ENCODE measurements around the gene MORN4.
"Not testable (repeated sequence)": the region's sequence is repeated elsewhere in the genome, so short reads cannot be mapped to it uniquely, and the experiment has no call there.

The MORN4 gene

GRCh38 chr10:97580421-97581367 lies 52.6 kb downstream of the MORN4 start:
- DNase-seq (ENCODE audit: low spot score): no peak
- no peak for ATAC-seq (ENCODE audit: low read depth)
- Histone ChIP-seq H3K27ac (ENCODE audit: poor library complexity, severe bottlenecking) (no peak overlapping the region), H3K4me3 (ENCODE audit: severe bottlenecking) (no peak overlapping the region), H3K27me3 (ENCODE audit: insufficient read depth, poor library complexity, severe bottlenecking) (no peaks in the 10 kb centered on the region), H3K4me1 (ENCODE audit: insufficient read depth, poor library complexity, severe bottlenecking) (peaks cover 8% of the 10 kb centered on the region), H3K36me3 (ENCODE audit: low read depth) (no peaks in the 10 kb centered on the region), H3K9me3 (ENCODE audit: severe bottlenecking) (no peaks in the 10 kb centered on the region)
- TF ChIP-seq, protein P1, sequence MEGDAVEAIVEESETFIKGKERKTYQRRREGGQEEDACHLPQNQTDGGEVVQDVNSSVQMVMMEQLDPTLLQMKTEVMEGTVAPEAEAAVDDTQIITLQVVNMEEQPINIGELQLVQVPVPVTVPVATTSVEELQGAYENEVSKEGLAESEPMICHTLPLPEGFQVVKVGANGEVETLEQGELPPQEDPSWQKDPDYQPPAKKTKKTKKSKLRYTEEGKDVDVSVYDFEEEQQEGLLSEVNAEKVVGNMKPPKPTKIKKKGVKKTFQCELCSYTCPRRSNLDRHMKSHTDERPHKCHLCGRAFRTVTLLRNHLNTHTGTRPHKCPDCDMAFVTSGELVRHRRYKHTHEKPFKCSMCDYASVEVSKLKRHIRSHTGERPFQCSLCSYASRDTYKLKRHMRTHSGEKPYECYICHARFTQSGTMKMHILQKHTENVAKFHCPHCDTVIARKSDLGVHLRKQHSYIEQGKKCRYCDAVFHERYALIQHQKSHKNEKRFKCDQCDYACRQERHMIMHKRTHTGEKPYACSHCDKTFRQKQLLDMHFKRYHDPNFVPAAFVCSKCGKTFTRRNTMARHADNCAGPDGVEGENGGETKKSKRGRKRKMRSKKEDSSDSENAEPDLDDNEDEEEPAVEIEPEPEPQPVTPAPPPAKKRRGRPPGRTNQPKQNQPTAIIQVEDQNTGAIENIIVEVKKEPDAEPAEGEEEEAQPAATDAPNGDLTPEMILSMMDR (IDR thresholded peaks at IDR 0.05; ENCODE audit: poor library complexity, severe bottlenecking): no peak

DNA sequence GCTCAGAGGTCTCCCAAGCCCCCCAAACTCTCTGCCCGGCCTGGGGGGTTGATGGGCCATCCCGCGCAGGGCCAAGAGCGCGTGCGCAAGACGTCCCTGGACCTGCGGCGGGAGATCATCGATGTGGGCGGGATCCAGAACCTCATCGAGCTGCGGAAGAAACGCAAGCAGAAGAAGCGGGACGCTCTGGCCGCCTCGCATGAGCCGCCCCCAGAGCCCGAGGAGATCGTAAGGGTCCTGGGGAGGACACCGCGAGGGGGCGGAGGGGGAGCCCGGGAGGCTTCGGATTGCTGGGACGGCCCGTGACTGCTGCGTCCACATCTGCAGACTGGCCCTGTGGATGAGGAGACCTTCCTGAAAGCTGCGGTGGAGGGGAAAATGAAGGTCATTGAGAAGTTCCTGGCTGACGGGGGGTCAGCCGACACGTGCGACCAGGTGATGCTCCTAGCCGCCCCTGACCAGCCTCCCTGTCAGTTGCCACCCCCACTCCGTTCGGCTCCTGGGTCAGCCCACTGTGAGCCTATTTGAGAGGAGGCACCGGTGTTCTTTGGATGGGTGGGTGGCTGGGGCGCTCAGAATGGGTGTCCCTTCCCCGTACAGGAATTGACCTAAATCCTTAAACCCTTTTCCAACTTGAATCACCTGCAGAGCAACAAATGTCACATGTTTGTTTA lies 55.0 kb downstream of the MORN4 start:
- Histone ChIP-seq H3K4me3 (ENCODE audit: severe bottlenecking) (no peak overlapping the region), H3K4me1 (ENCODE audit: insufficient read depth, poor library complexity, severe bottlenecking) (peaks cover 18% of the 10 kb centered on the region), H3K27ac (ENCODE audit: poor library complexity, severe bottlenecking) (no peak overlapping the region), H3K9me3 (ENCODE audit: severe bottlenecking) (no peaks in the 10 kb centered on the region), H3K36me3 (ENCODE audit: low read depth) (no peaks in the 10 kb centered on the region), H3K27me3 (ENCODE audit: insufficient read depth, poor library complexity, severe bottlenecking) (no peaks in the 10 kb centered on the region)
- TF ChIP-seq, protein P1 (IDR thresholded peaks at IDR 0.05; ENCODE audit: poor library complexity, severe bottlenecking): no peak
- no peak for ATAC-seq (ENCODE audit: low read depth)
- no peak for DNase-seq (ENCODE audit: low spot score)

DNA sequence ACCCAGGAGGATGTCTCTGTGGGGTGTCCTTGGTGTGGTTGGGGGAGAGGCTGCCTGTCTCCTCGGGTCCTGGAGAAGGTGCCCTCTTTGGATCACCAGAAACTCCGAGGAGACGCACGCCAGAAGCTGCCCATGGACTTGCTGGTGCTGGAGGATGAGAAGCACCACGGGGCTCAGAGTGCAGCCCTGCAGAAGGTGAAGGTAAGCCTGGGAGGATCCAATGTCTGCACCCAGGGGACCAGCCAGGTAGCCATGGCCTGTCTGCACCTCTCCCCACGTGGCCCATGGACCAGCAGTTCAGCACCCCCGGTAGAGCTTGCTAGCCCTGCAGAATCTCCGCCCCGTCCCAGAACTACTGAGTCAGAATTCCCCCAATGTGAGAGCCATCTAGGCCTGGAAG lies 55.6 kb downstream of the MORN4 start:
- ATAC-seq (ENCODE audit: low read depth) (no peak), DNase-seq (ENCODE audit: low spot score) (no peak)
- no peaks in the 10 kb centered on the region for H3K36me3 ChIP-seq (ENCODE audit: low read depth)
- no peak overlapping the region for H3K4me3 ChIP-seq (ENCODE audit: severe bottlenecking)
- no peaks in the 10 kb centered on the region for H3K27me3 ChIP-seq (ENCODE audit: insufficient read depth, poor library complexity, severe bottlenecking)
- TF ChIP-seq, protein P1 (IDR thresholded peaks at IDR 0.05; ENCODE audit: poor library complexity, severe bottlenecking): no peak
- no peak overlapping the region for H3K27ac ChIP-seq (ENCODE audit: poor library complexity, severe bottlenecking)
- peaks cover 24% of the 10 kb centered on the region for H3K4me1 ChIP-seq (ENCODE audit: insufficient read depth, poor library complexity, severe bottlenecking)
- H3K9me3 ChIP-seq (ENCODE audit: severe bottlenecking): no peaks in the 10 kb centered on the region

DNA sequence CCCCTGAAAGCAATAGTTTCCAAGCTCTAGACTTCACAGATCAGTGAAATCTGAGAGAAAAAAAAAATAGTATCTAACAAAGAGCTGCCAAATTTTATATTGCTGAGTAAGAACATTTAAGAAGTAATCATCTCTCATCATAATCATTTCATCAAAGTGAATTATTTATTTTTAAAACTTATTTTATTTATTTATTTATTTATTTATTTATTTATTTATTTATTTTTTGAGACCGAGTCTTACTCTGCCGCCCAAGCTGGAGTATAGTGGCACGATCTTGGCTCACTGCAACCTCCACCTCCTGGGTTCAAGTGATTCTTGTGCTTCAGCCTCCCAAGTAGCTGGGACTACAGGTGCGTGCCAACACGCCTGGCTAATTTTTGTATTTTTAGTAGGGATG lies 56.8 kb downstream of the MORN4 start:
- H3K27me3 ChIP-seq (ENCODE audit: insufficient read depth, poor library complexity, severe bottlenecking); H3K9me3 ChIP-seq (ENCODE audit: severe bottlenecking); DNase-seq (ENCODE audit: low spot score); H3K4me3 ChIP-seq (ENCODE audit: severe bottlenecking); H3K36me3 ChIP-seq (ENCODE audit: low read depth); ATAC-seq (ENCODE audit: low read depth): not testable (repeated sequence)
- peak overlapping the region; percentile 99 for H3K27ac ChIP-seq (ENCODE audit: poor library complexity, severe bottlenecking)
- peaks cover 35% of the 10 kb centered on the region for H3K4me1 ChIP-seq (ENCODE audit: insufficient read depth, poor library complexity, severe bottlenecking)

GRCh38 chr10:97575127-97575668 lies 58.1 kb downstream of the MORN4 start:
- DNase-seq (ENCODE audit: low spot score) (no peak), ATAC-seq (ENCODE audit: low read depth) (no peak)
- TF ChIP-seq, protein P1 (IDR thresholded peaks at IDR 0.05; ENCODE audit: poor library complexity, severe bottlenecking): no peak
- Histone ChIP-seq H3K27me3 (ENCODE audit: insufficient read depth, poor library complexity, severe bottlenecking) (no peaks in the 10 kb centered on the region), H3K9me3 (ENCODE audit: severe bottlenecking) (no peaks in the 10 kb centered on the region), H3K36me3 (ENCODE audit: low read depth) (no peaks in the 10 kb centered on the region), H3K4me1 (ENCODE audit: insufficient read depth, poor library complexity, severe bottlenecking) (peaks cover 47% of the 10 kb centered on the region), H3K4me3 (ENCODE audit: severe bottlenecking) (no peak overlapping the region), H3K27ac (ENCODE audit: poor library complexity, severe bottlenecking) (peak overlapping the region; percentile 99)

Data from RWPE2 (cell line).